H1 (cell line): Measurements from ENCODE around the gene TIFAB. TPM values are rescaled to one million over a fixed set of nuclear protein-coding genes. Genes with fewer than 3 reads are reported as not detected.

ENCODE experiments used
- CTCF ChIA-PET: fragments of 300-600 bp; sonication (Branson Sonifier 250); formaldehyde crosslinking; loops from one replicate; lab custom pipeline; 2021; ENCODE audit not compliant: partially characterized antibody; lab: Charles Lee
- POLR2A ChIA-PET: fragments of 300-600 bp; sonication (Branson Sonifier 250); formaldehyde crosslinking; loops from one replicate; lab custom pipeline; 2021; ENCODE audit warnings: inconsistent platforms; ENCODE audit not compliant: partially characterized antibody; lab: Charles Lee
- DNase-seq, 2 experiments: peaks; one replicate each; pipeline versions ENCODE4 v3.0.0 to v3.0.0-alpha.2; 2010 to 2022; ENCODE audit warnings: low spot score in 2 of 2, low read depth in 1 of 2, mixed read lengths in 1 of 2
- FAIRE-seq: peaks from 2 replicates; lab custom pipeline; 2011; peaks lifted over from hg19 to GRCh38; lab: Jason Lieb, UNC
- H2AFZ ChIP-seq: 2 replicates; pipeline ENCODE4 v1.8.1; 2012; ENCODE audit warnings: low read length, inconsistent platforms
- H2AK5ac ChIP-seq: 2 replicates; pipeline ENCODE4 v1.6.1; 2013; ENCODE audit warnings: low read depth, low read length
- H2BK120ac ChIP-seq: replicated peaks from 2 replicates; pipeline ENCODE3; 2013; ENCODE audit warnings: low read depth, low read length, inconsistent platforms
- H2BK12ac ChIP-seq: 2 replicates; pipeline ENCODE4 v1.6.1; 2013; ENCODE audit warnings: low read depth, low read length
- H2BK15ac ChIP-seq: 2 replicates; pipeline ENCODE4 v1.6.1; 2013; ENCODE audit warnings: low read length
- H2BK20ac ChIP-seq: 2 replicates; pipeline ENCODE4 v1.6.1; 2013; ENCODE audit warnings: low read length
- H2BK5ac ChIP-seq: 2 replicates; pipeline ENCODE4 v1.6.1; 2013; ENCODE audit warnings: low read depth, low read length
- H3K14ac ChIP-seq: 2 replicates; pipeline ENCODE4 v1.6.1; 2013; ENCODE audit warnings: inconsistent platforms; ENCODE audit not compliant: insufficient read length
- H3K18ac ChIP-seq: 2 replicates; pipeline ENCODE4 v1.6.1; 2013; ENCODE audit warnings: low read length; ENCODE audit errors: extremely low read depth
- H3K23ac ChIP-seq: 2 replicates; pipeline ENCODE4 v1.6.1; 2013; ENCODE audit warnings: inconsistent platforms; ENCODE audit not compliant: insufficient read length
- H3K23me2 ChIP-seq: 2 replicates; pipeline ENCODE4 v1.6.1; 2013; ENCODE audit warnings: low read depth, low read length
- H3K27ac ChIP-seq: 2 replicates; pipeline ENCODE4 v1.6.1; 2011; ENCODE audit warnings: low read depth, low read length, inconsistent platforms
- H3K27me3 ChIP-seq, 4 experiments: replicated peaks in 1 of 4; 1 replicate in 1 of 4; 2 replicates in 3 of 4; pipeline versions ENCODE4 v1.6.1 to v1.8.1; 2011 to 2013; ENCODE audit warnings: low read length in 3 of 4, mild to moderate bottlenecking in 3 of 4, inconsistent platforms in 2 of 4, mixed read lengths in 2 of 4, moderate library complexity in 1 of 4; ENCODE audit not compliant: control insufficient read depth in 3 of 4, insufficient read depth in 3 of 4; ENCODE audit errors: extremely low read depth in 1 of 4
- H3K36me3 ChIP-seq, 4 experiments: 2 replicates each; pipeline versions ENCODE4 v1.6.1 to v1.8.1; 2011 to 2013; ENCODE audit warnings: mild to moderate bottlenecking in 4 of 4, low read length in 3 of 4, moderate library complexity in 2 of 4, control low read depth in 1 of 4, inconsistent platforms in 1 of 4; ENCODE audit not compliant: insufficient read depth in 4 of 4, control insufficient read depth in 2 of 4
- H3K4ac ChIP-seq: replicated peaks from 2 replicates; pipeline ENCODE3; 2013; ENCODE audit warnings: low read length, low read depth, mixed read lengths, inconsistent platforms; ENCODE audit not compliant: insufficient read length
- H3K4me1 ChIP-seq, 4 experiments: replicated peaks in 1 of 4; 1 replicate in 1 of 4; 2 replicates in 3 of 4; pipeline versions ENCODE4 v1.6.1 to v1.8.1; 2011 to 2013; ENCODE audit warnings: low read length in 3 of 4, inconsistent platforms in 2 of 4, mixed read lengths in 1 of 4; ENCODE audit not compliant: insufficient read depth in 4 of 4, control insufficient read depth in 3 of 4
- H3K4me2 ChIP-seq, 2 experiments: 2 replicates each; pipeline versions ENCODE4 v1.6.1 to v1.8.1; 2011 to 2013; ENCODE audit warnings: low read depth in 2 of 2, low read length in 2 of 2, control low read depth in 1 of 2, inconsistent platforms in 1 of 2, mild to moderate bottlenecking in 1 of 2; ENCODE audit not compliant: insufficient read depth in 1 of 2
- H3K4me3 ChIP-seq, 4 experiments: fragments of 200-600, 300-600 bp in 1 of 4; sonication (generic), shearing (Covaris generic), sonication (Bioruptor Twin) in 1 of 4; 2 replicates each; pipeline versions ENCODE4 v1.5.1 to v1.8.1; 2011 to 2016; ENCODE audit warnings: low read length in 4 of 4, low read depth in 3 of 4, control low read depth in 2 of 4, inconsistent platforms in 2 of 4, mild to moderate bottlenecking in 2 of 4, mixed read lengths in 1 of 4, moderate library complexity in 1 of 4; ENCODE audit not compliant: insufficient read depth in 2 of 4; ENCODE audit errors: extremely low read depth in 1 of 4
- H3K56ac ChIP-seq: replicated peaks from 2 replicates; pipeline ENCODE3; 2013; ENCODE audit warnings: low read depth, mild to moderate bottlenecking, mixed read lengths, low read length, inconsistent platforms; ENCODE audit not compliant: insufficient read length
- H3K79me1 ChIP-seq: 2 replicates; pipeline ENCODE4 v1.6.1; 2013; ENCODE audit warnings: low read depth, low read length, control low read depth
- H3K79me2 ChIP-seq, 2 experiments: 2 replicates each; pipeline versions ENCODE4 v1.6.1 to v1.8.1; 2012 to 2013; ENCODE audit warnings: low read length in 2 of 2, mild to moderate bottlenecking in 2 of 2, inconsistent platforms in 1 of 2; ENCODE audit not compliant: insufficient read depth in 2 of 2, control insufficient read depth in 1 of 2
- H3K9ac ChIP-seq, 4 experiments: replicated peaks in 1 of 4; 1 replicate in 1 of 4; 2 replicates in 3 of 4; pipeline versions ENCODE4 v1.6.1 to v1.8.1; 2011 to 2013; ENCODE audit warnings: low read depth in 3 of 4, low read length in 3 of 4, control low read depth in 2 of 4, mild to moderate bottlenecking in 2 of 4, moderate library complexity in 2 of 4, inconsistent platforms in 1 of 4; ENCODE audit errors: extremely low read depth in 1 of 4
- H3K9me3 ChIP-seq, 2 experiments: 2 replicates each; pipeline versions ENCODE4 v1.6.1 to v1.8.1; 2012 to 2013; ENCODE audit warnings: mild to moderate bottlenecking in 2 of 2, moderate library complexity in 2 of 2, control low read depth in 1 of 2, inconsistent platforms in 1 of 2, low read depth in 1 of 2, low read length in 1 of 2, mixed read lengths in 1 of 2; ENCODE audit not compliant: insufficient read depth in 2 of 2
- H4K20me1 ChIP-seq, 2 experiments: replicated peaks in 1 of 2; 2 replicates each; pipeline versions ENCODE3 to v1.8.1; 2011 to 2013; ENCODE audit warnings: inconsistent platforms in 2 of 2, low read length in 2 of 2, mild to moderate bottlenecking in 1 of 2; ENCODE audit not compliant: insufficient read depth in 2 of 2, control insufficient read depth in 1 of 2
- H4K5ac ChIP-seq: 2 replicates; pipeline ENCODE4 v1.6.1; 2013; ENCODE audit warnings: low read length, low read depth, mixed read lengths, inconsistent platforms; ENCODE audit not compliant: insufficient read length
- H4K8ac ChIP-seq: 2 replicates; pipeline ENCODE4 v1.8.0; 2013; ENCODE audit warnings: mild to moderate bottlenecking, moderate library complexity, low read length, inconsistent platforms; ENCODE audit not compliant: insufficient read depth; ENCODE audit errors: extremely low read depth
- H4K91ac ChIP-seq: replicated peaks from 2 replicates; pipeline ENCODE3; 2013; ENCODE audit warnings: low read length, mixed read lengths, inconsistent platforms; ENCODE audit not compliant: insufficient read length
- EZH2 ChIP-seq: fragments of 200-600 bp; sonication (generic); IDR thresholded peaks from 2 replicates; pipeline ENCODE4 v1.7.1; 2012; ENCODE audit warnings: low read depth, mild to moderate bottlenecking, moderate library complexity, low read length, inconsistent platforms; ENCODE audit not compliant: severe bottlenecking
- GTF2F1 ChIP-seq: IDR thresholded peaks from 2 replicates; pipeline ENCODE4 v1.6.1; 2012; ENCODE audit warnings: low read depth, low read length, improper control_type of control experiment, borderline replicate concordance
- SP2 ChIP-seq: IDR thresholded peaks from 2 replicates; pipeline ENCODE4 v1.6.1; 2012; ENCODE audit warnings: mild to moderate bottlenecking, low read length, inconsistent platforms
- TAF1 ChIP-seq: IDR thresholded peaks from 2 replicates; pipeline ENCODE4 v1.6.1; 2011; ENCODE audit warnings: mild to moderate bottlenecking, low read depth, low read length
- WGBS, 2 experiments: shearing (Covaris generic) in 1 of 2; methylation state at CpG; one replicate each; pipeline versions ENCODE4 v1.1.6 to v1.1.7; 2013 to 2015; ENCODE audit warnings: low lambda C conversion rate in 2 of 2, mixed read lengths in 2 of 2, inconsistent platforms in 1 of 2, low coverage in 1 of 2, missing lambda C conversion rate in 1 of 2; ENCODE audit not compliant: insufficient replicate concordance in 2 of 2, insufficient coverage in 1 of 2, insufficient read length in 1 of 2; ENCODE audit errors: extremely low coverage in 1 of 2, missing lambda C conversion rate in 1 of 2; 5-methylcytosine and 5-hydroxymethylcytosine counted together
- polyA plus RNA-seq, 7 experiments: library from polyadenylated mRNA; depleted of rRNA in 3 of 7; stranded (reverse) in 5 of 7; unstranded in 2 of 7; fragments of >200 nt in 5 of 7; fragments of 200-250 nt in 2 of 7; gene quantifications; 1 replicate in 5 of 7; 2 replicates in 1 of 7; 4 replicates in 1 of 7; pipeline versions ENCODE4 v1.2.1 to v1.2.3, GENCODE V29; 2011 to 2013; ENCODE audit warnings: missing spikeins in 2 of 7, mixed read lengths in 2 of 7
- total RNA-seq: library from RNA; stranded (reverse); fragmentation: NEBNext Ultra II Directional; extraction: Animal tissue kit (Norgen Biotek cat#: 25700); gene quantifications from 2 replicates; pipeline ENCODE4 v1.2.1, GENCODE V29; 2021
- TF ChIP-seq, protein P1 (sequence below), 3 experiments: IDR thresholded peaks; 1 replicate in 2 of 3; 2 replicates in 1 of 3; pipeline versions ENCODE4 v1.5.1 to v1.6.1; 2011; ENCODE audit warnings: low read length in 3 of 3, mild to moderate bottlenecking in 3 of 3, inconsistent platforms in 2 of 3, low read depth in 1 of 3, moderate library complexity in 1 of 3; ENCODE audit not compliant: insufficient read depth in 1 of 3; ENCODE audit errors: control extremely low read depth in 1 of 3

The TIFAB gene
- total and polyA plus RNA-seq, 2 of the 8 experiments (the other 6 are each of a cell fraction or from before 2014, with no cell fraction given), result not detected

DNA sequence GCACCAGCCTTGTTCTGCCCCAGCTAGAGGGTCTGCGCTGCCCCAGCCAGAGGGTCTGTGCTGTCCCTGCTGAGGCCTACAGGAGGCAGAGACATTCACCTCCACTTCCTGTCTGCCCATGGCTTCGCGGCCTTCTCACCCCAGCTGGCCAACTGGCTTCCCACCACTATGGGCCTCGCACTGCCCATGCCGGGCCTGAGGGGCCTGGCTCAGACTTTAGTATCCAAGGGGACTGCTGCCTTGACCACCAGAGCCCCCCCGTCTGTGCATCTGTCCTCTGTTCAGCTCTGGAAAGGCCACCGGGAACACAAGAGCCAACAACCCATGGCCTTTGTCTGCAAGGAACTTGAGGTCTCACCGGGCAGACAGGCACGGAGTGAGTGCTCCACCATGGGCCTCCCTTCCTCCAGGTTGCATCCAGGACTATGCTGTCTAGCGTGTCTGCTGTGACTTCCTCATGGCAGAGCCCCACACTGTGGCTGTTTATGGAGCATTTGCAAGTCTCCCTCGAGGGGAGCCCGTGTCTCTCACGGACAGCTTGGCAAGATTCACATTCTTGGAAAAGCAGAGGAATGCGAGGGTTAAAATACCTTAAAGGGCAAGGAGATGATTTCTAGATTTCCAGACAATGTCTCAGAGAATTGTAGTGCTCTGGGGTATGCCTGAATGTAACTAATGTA lies 6.7 kb downstream of the TIFAB start:
- H3K56ac ChIP-seq, result no peak overlapping the region
- no peak overlapping the region for H3K4me2 ChIP-seq
- H2BK120ac ChIP-seq, result no peak overlapping the region
- no peak overlapping the region for H3K18ac ChIP-seq
- H2BK12ac ChIP-seq, result no peak overlapping the region
- H3K4me1 ChIP-seq, result peaks cover 0 to 3% (median 1%) of the 10 kb centered on the region in 4 experiments; a peak in 2 of 7 replicates
- 93% methylated on average over 13 of the region's 14 CpGs; no CpG with 5 or more reads in 1 of the 2 experiments for WGBS, 2 experiments
- H4K5ac ChIP-seq, result no peak overlapping the region
- DNase-seq, result no peak
- no peaks in the 10 kb centered on the region for H3K79me1 ChIP-seq
- peaks cover 0 to 3% (median 0%) of the 10 kb centered on the region in 4 experiments; a peak in 2 of 7 replicates for H3K27me3 ChIP-seq
- no peak overlapping the region for H3K4me3 ChIP-seq
- no peaks in the 10 kb centered on the region; the same call in 1 of the 2 replicates for H3K23me2 ChIP-seq
- H2BK5ac ChIP-seq, result no peak overlapping the region
- no peak overlapping the region for H4K91ac ChIP-seq
- no peaks in the 10 kb centered on the region for H3K36me3 ChIP-seq
- H3K4ac ChIP-seq, result no peak overlapping the region
- no peak for FAIRE-seq
- no peaks in the 10 kb centered on the region for H3K9me3 ChIP-seq
- H2BK20ac ChIP-seq, result no peak overlapping the region
- ChIA-PET CTCF (interaction anchor here (0.9 to 19.4 kb wide), 9 partner anchors 9 to 385 kb away, joined by 3 to 264 read pairs (median 6); no protein-coding TSS in a partner anchor), POLR2A (no interaction called here)
- H4K8ac ChIP-seq, result no peak overlapping the region
- H3K14ac ChIP-seq, result no peak overlapping the region
- H2AK5ac ChIP-seq, result no peak overlapping the region
- H3K27ac ChIP-seq, result no peak overlapping the region
- no peak overlapping the region for H3K9ac ChIP-seq
- no peak overlapping the region for H2AFZ ChIP-seq
- no peaks in the 10 kb centered on the region for H4K20me1 ChIP-seq
- TF ChIP-seq, protein P1, sequence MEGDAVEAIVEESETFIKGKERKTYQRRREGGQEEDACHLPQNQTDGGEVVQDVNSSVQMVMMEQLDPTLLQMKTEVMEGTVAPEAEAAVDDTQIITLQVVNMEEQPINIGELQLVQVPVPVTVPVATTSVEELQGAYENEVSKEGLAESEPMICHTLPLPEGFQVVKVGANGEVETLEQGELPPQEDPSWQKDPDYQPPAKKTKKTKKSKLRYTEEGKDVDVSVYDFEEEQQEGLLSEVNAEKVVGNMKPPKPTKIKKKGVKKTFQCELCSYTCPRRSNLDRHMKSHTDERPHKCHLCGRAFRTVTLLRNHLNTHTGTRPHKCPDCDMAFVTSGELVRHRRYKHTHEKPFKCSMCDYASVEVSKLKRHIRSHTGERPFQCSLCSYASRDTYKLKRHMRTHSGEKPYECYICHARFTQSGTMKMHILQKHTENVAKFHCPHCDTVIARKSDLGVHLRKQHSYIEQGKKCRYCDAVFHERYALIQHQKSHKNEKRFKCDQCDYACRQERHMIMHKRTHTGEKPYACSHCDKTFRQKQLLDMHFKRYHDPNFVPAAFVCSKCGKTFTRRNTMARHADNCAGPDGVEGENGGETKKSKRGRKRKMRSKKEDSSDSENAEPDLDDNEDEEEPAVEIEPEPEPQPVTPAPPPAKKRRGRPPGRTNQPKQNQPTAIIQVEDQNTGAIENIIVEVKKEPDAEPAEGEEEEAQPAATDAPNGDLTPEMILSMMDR (IDR thresholded peaks at IDR 0.05; ENCODE audit: control extremely low read depth in 1 of 3, insufficient read depth in 1 of 3, low read depth in 1 of 3, low read length in 3 of 3), result peak in 1 of 3 experiments; percentile 8; a peak in 1 of 4 replicates
- TF ChIP-seq GTF2F1, result no peak
- TF ChIP-seq TAF1, result no peak
- TF ChIP-seq EZH2, result no peak
- no peak for TF ChIP-seq SP2
- no peaks in the 10 kb centered on the region for H3K79me2 ChIP-seq
- no peak overlapping the region for H2BK15ac ChIP-seq
- H3K23ac ChIP-seq, result no peak overlapping the region
